K562 (cell line): ENCODE data around the gene GTF2A1. TPM values are rescaled to one million over a fixed set of nuclear protein-coding genes. Genes with fewer than 3 reads are reported as not detected.

Experiments
- ATAC-seq: fragments of 200-7000 bp; cut with Tn5 transposase; 3 replicates; pipeline ENCODE4 v1.9.1; 2020; ENCODE audit warnings: moderate library complexity
- BruUV-seq: library from RNA; stranded (reverse); fragments of 400-500 nt; replicated peaks from 2 replicates; lab custom pipeline; 2021; lab: Mats Ljungman, UMichigan
- CTCF ChIA-PET: fragments of 300-600 bp; formaldehyde crosslinking; extraction: SDS; loops from one replicate; lab custom pipeline; 2021; ENCODE audit warnings: low intra/inter-chr PET ratio; lab: Yijun Ruan, JAX
- POLR2A ChIA-PET: fragments of 300-600, 350-650 bp; sonication (Branson Sonifier 250); formaldehyde crosslinking; extraction: SDS; loops from one replicate; lab custom pipeline; 2021; ENCODE audit warnings: antibody characterized with exemption, inconsistent platforms; lab: Yijun Ruan, JAX
- DNase-seq, 4 experiments: peaks; one replicate each; pipeline versions ENCODE4 v3.0.0 to v3.0.0-alpha.2; 2011 to 2018; ENCODE audit warnings: low spot score in 3 of 4, mixed read lengths in 3 of 4; ENCODE audit errors: extremely low read depth in 1 of 4
- FAIRE-seq: peaks from 2 replicates; lab custom pipeline; 2011; peaks lifted over from hg19 to GRCh38; lab: Jason Lieb, UNC
- H2AFZ ChIP-seq: 2 replicates; pipeline ENCODE4 v1.6.0; 2011; ENCODE audit warnings: low read depth, low read length, control low read depth, inconsistent platforms
- H3K27ac ChIP-seq: fragments of 200-600 bp; 3 replicates; pipeline ENCODE4 v1.8.0; 2011; ENCODE audit warnings: low read depth, mild to moderate bottlenecking, control low read depth, inconsistent platforms, low read length, moderate library complexity, mixed read lengths; ENCODE audit errors: extremely low read depth
- H3K27me3 ChIP-seq, 2 experiments: fragments of 300-600 bp in 1 of 2; 2 replicates in 1 of 2; 3 replicates in 1 of 2; pipeline versions ENCODE4 v1.6.0 to v1.8.0; 2011; ENCODE audit warnings: inconsistent platforms in 2 of 2, low read length in 2 of 2, mild to moderate bottlenecking in 1 of 2, mixed read lengths in 1 of 2, moderate library complexity in 1 of 2; ENCODE audit not compliant: control insufficient read depth in 2 of 2, insufficient read depth in 2 of 2
- H3K36me3 ChIP-seq: fragments of 300-600 bp; 3 replicates; pipeline ENCODE4 v1.8.0; 2011; ENCODE audit warnings: mild to moderate bottlenecking, low read length, inconsistent platforms; ENCODE audit not compliant: control insufficient read depth, insufficient read depth
- H3K4me1 ChIP-seq, 2 experiments: fragments of 200-600 bp in 1 of 2; replicated peaks in 1 of 2; 2 replicates in 1 of 2; 3 replicates in 1 of 2; pipeline versions ENCODE4 v1.5.1 to v1.8.0; 2011; ENCODE audit warnings: inconsistent platforms in 2 of 2, low read length in 2 of 2, mild to moderate bottlenecking in 1 of 2, mixed read lengths in 1 of 2, moderate library complexity in 1 of 2; ENCODE audit not compliant: control insufficient read depth in 2 of 2, insufficient read depth in 2 of 2
- H3K4me2 ChIP-seq: 2 replicates; pipeline ENCODE4 v1.6.1; 2011; ENCODE audit warnings: low read length, control low read depth, inconsistent platforms, mixed read lengths; ENCODE audit not compliant: insufficient read depth
- H3K4me3 ChIP-seq: fragments of 200-600 bp; sonication (generic), shearing (Covaris generic); 2 replicates; pipeline ENCODE4 v1.5.1; 2016; ENCODE audit warnings: control low read depth, inconsistent platforms
- H3K79me2 ChIP-seq: fragments of 200-600 bp; 3 replicates; pipeline ENCODE4 v1.8.0; 2011; ENCODE audit warnings: low read length, inconsistent platforms; ENCODE audit not compliant: control insufficient read depth, insufficient read depth
- H3K9ac ChIP-seq, 2 experiments: 2 replicates each; pipeline versions ENCODE4 v1.6.0 to v1.6.1; 2011; ENCODE audit warnings: low read depth in 2 of 2, low read length in 2 of 2, control low read depth in 1 of 2, inconsistent platforms in 1 of 2, mild to moderate bottlenecking in 1 of 2, mixed read lengths in 1 of 2; ENCODE audit not compliant: insufficient read depth in 1 of 2
- H3K9me1 ChIP-seq: one replicate; pipeline ENCODE4 v1.6.0; 2011; ENCODE audit warnings: inconsistent platforms, mild to moderate bottlenecking, low read length, moderate library complexity; ENCODE audit not compliant: control insufficient read depth, insufficient read depth
- H3K9me3 ChIP-seq: replicated peaks from 2 replicates; pipeline ENCODE4 v1.5.1; 2011; ENCODE audit warnings: low read depth, low read length, inconsistent platforms; ENCODE audit not compliant: control insufficient read depth, insufficient read depth
- H4K20me1 ChIP-seq: replicated peaks from 2 replicates; pipeline ENCODE4 v1.6.1; 2011; ENCODE audit warnings: low read length, inconsistent platforms, mixed read lengths; ENCODE audit not compliant: control insufficient read depth, insufficient read depth
- ADNP ChIP-seq: fragments of 200-800 bp; sonication (Bioruptor generic); IDR thresholded peaks from 2 replicates; pipeline ENCODE4 v1.6.1; 2016; ENCODE audit warnings: missing genetic modification characterization, missing compliant biosample characterization
- ARID4B ChIP-seq: sonication (generic); formaldehyde crosslinking; IDR thresholded peaks from 2 replicates; pipeline ENCODE4 v1.8.0; 2022; ENCODE audit warnings: mild to moderate bottlenecking, missing genetic modification reagents
- SREBF1 ChIP-seq: fragments of 150-350 bp; IDR thresholded peaks from 2 replicates; pipeline ENCODE4 v1.6.1; 2014; ENCODE audit warnings: antibody characterized with exemption, low read depth, low read length, borderline replicate concordance
- TCF7L2 ChIP-seq: fragments of 150-350 bp; IDR thresholded peaks from 2 replicates; pipeline ENCODE4 v1.6.1; 2016; ENCODE audit warnings: low read depth, mild to moderate bottlenecking, low read length, moderate library complexity
- WGBS: fragments of 100-300 bp; shearing (Covaris generic); methylation state at CpG from one replicate; pipeline ENCODE4 v1.1.6; 2016; ENCODE audit warnings: low coverage, mixed read lengths; ENCODE audit not compliant: insufficient coverage; ENCODE audit errors: missing lambda C conversion rate; 5-methylcytosine and 5-hydroxymethylcytosine counted together
- in situ Hi-C: fragments of 300-500 bp; cut with MboI; formaldehyde crosslinking; loops from 4 replicates; pipeline ENCODE4 v1.15.0; 2018; ENCODE audit warnings: inconsistent platforms, mixed read lengths
- intact Hi-C: fragments of 100-400 bp; cut with micrococcal nuclease; formaldehyde crosslinking; loops from 2 replicates; pipeline ENCODE4 v1.14.2; 2022
- polyA plus RNA-seq, 8 experiments: library from polyadenylated mRNA; depleted of rRNA in 4 of 8; stranded (reverse) in 5 of 8; unstranded in 3 of 8; fragments of >200 nt; fragmentation: Nextera tagmentation in 2 of 8; fragmentation: Illumina TruSeq in 1 of 8; extraction: Ambion mirVana in 2 of 8; extraction: Trizol in 1 of 8; gene quantifications; 2 replicates each; pipeline versions ENCODE4 v1.2.1 to v1.2.3, GENCODE V29; 2011 to 2014; ENCODE audit warnings: inconsistent platforms in 1 of 8, missing spikeins in 1 of 8
- total RNA-seq, 7 experiments: library from RNA; depleted of rRNA in 6 of 7; stranded (reverse); fragments of >200 nt in 6 of 7; fragmentation: Illumina TruSeq in 2 of 7; extraction: Trizol in 2 of 7; gene quantifications; 2 replicates each; pipeline versions ENCODE4 v1.2.1 to v1.2.3, GENCODE V29; 2011 to 2021; ENCODE audit warnings: low replicate concordance in 1 of 7
- TF ChIP-seq, protein P1 (sequence below): fragments of 450-650 bp; IDR thresholded peaks from 2 replicates; pipeline ENCODE4 v1.6.1; 2018; ENCODE audit not compliant: partially characterized antibody

The GTF2A1 gene
- total and polyA plus RNA-seq, 9 of the 15 experiments (the other 6 are each of a cell fraction or from before 2014, with no cell fraction given), result 3.4 to 22.8 (median 14.7) TPM

GRCh38 chr14:81268016-81268416 lies 47.3 kb upstream of the GTF2A1 start:
- 9% methylated on average over 3 of the region's 3 CpGs for WGBS
- Histone ChIP-seq H3K36me3 (peaks cover 73% of the 10 kb centered on the region), H4K20me1 (no peaks in the 10 kb centered on the region), H3K9me3 (no peaks in the 10 kb centered on the region), H3K79me2 (0 out of 3 replicates have a peak, but pooled peaks cover 3% of the 10 kb centered on the region), H3K9me1 (no peaks in the 10 kb centered on the region), H3K9ac (no peak overlapping the region), H3K4me3 (no peak overlapping the region), H3K4me1 (peaks cover 0 to 16% of the 10 kb centered on the region in 2 experiments; a peak in 2 of 5 replicates), H3K27ac (peak overlapping the region; percentile 62; the same call in 2 of the 3 replicates), H3K27me3 (no peaks in the 10 kb centered on the region), H3K4me2 (peak overlapping the region; percentile 1), H2AFZ (peak overlapping the region; percentile 56; the same call in 1 of the 2 replicates)
- BruUV-seq, result no TSS peak
- DNase-seq (peak; percentile 29 to 61 (median 35)), FAIRE-seq (peak; percentile 81), ATAC-seq (peak; percentile 84)
- intact Hi-C loops, result loop anchor here (5.0 to 10.0 kb wide), 2 partner anchors 51 to 313 kb away; partner anchors contain the start of gene TSHR
- ChIA-PET CTCF (interaction anchor here (2.8 kb wide), 1 partner anchor 196 kb away, joined by 19 read pairs; no protein-coding TSS in a partner anchor), POLR2A (interaction anchor here (0.5 to 0.9 kb wide), 2 partner anchors 10 to 47 kb away, joined by 3 read pairs; no protein-coding TSS in a partner anchor)
- in situ Hi-C loops, result no loop called here
- TF ChIP-seq ADNP (tag), result no peak
- TF ChIP-seq TCF7L2, result no peak
- TF ChIP-seq ARID4B, result no peak
- TF ChIP-seq SREBF1, result no peak
- TF ChIP-seq, protein P1, sequence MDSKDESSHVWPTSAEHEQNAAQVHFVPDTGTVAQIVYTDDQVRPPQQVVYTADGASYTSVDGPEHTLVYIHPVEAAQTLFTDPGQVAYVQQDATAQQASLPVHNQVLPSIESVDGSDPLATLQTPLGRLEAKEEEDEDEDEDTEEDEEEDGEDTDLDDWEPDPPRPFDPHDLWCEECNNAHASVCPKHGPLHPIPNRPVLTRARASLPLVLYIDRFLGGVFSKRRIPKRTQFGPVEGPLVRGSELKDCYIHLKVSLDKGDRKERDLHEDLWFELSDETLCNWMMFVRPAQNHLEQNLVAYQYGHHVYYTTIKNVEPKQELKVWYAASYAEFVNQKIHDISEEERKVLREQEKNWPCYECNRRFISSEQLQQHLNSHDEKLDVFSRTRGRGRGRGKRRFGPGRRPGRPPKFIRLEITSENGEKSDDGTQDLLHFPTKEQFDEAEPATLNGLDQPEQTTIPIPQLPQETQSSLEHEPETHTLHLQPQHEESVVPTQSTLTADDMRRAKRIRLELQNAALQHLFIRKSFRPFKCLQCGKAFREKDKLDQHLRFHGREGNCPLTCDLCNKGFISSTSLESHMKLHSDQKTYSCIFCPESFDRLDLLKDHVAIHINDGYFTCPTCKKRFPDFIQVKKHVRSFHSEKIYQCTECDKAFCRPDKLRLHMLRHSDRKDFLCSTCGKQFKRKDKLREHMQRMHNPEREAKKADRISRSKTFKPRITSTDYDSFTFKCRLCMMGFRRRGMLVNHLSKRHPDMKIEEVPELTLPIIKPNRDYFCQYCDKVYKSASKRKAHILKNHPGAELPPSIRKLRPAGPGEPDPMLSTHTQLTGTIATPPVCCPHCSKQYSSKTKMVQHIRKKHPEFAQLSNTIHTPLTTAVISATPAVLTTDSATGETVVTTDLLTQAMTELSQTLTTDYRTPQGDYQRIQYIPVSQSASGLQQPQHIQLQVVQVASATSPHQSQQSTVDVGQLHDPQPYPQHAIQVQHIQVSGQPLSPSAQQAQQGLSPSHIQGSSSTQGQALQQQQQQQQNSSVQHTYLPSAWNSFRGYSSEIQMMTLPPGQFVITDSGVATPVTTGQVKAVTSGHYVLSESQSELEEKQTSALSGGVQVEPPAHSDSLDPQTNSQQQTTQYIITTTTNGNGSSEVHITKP, result no peak
